Fibroblast of mammary gland (primary cell): ENCODE results near the gene MINAR2.

ENCODE experiments used
- DNase-seq: peaks from one replicate; pipeline ENCODE4 v3.0.0-alpha.2; 2010; ENCODE audit warnings: low read depth
- H3K4me3 ChIP-seq: 2 replicates; pipeline ENCODE4 v1.5.1; 2011; ENCODE audit warnings: low read depth, mild to moderate bottlenecking, low read length, moderate library complexity; ENCODE audit not compliant: control insufficient read depth
- TF ChIP-seq, protein P1 (sequence below): conservative IDR thresholded peaks from 2 replicates; pipeline ENCODE4 v1.5.1; 2011; ENCODE audit warnings: low read depth, low read length, inconsistent platforms; ENCODE audit not compliant: control insufficient read depth, insufficient read depth

The MINAR2 gene

DNA sequence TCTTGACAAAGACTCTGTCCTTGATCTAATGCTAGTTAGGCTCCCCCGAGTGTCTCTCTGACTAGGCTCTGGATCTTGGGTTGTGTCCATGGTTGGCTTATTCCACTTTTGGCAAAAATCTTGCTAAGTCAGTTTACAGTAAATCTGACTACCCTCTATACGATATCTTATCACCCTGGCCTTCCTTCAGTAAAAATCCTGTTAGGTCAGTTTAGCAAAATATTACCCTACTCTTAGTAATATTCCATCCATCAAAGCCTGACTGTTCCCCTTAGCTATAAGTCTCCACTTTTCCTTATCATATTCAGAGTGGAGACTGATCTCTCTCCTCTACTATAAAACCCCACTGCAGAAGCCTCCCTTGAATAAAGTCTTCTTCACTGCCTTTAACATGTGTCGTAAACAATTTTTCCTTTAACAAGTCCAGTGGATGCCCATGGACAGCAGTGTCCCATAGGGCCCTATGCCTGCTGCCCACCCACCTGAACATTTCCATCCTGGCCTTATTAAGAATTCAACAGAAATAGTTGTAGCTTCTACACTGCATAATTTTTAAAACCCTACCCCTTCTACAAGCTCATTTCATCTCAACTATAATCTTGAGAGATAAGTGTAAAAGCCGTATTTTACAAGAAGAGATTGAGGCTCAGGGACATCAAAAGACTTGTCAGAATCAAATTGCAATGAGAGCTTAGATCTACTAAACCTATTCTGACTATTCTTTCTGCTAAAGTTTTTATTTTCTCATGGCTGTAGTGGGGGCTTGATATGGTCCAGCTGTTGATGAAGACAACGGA is 22.3 kb downstream of the MINAR2 start:
- no peak overlapping the region for H3K4me3 ChIP-seq
- TF ChIP-seq, protein P1, sequence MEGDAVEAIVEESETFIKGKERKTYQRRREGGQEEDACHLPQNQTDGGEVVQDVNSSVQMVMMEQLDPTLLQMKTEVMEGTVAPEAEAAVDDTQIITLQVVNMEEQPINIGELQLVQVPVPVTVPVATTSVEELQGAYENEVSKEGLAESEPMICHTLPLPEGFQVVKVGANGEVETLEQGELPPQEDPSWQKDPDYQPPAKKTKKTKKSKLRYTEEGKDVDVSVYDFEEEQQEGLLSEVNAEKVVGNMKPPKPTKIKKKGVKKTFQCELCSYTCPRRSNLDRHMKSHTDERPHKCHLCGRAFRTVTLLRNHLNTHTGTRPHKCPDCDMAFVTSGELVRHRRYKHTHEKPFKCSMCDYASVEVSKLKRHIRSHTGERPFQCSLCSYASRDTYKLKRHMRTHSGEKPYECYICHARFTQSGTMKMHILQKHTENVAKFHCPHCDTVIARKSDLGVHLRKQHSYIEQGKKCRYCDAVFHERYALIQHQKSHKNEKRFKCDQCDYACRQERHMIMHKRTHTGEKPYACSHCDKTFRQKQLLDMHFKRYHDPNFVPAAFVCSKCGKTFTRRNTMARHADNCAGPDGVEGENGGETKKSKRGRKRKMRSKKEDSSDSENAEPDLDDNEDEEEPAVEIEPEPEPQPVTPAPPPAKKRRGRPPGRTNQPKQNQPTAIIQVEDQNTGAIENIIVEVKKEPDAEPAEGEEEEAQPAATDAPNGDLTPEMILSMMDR: no peak
- DNase-seq: no peak

DNA sequence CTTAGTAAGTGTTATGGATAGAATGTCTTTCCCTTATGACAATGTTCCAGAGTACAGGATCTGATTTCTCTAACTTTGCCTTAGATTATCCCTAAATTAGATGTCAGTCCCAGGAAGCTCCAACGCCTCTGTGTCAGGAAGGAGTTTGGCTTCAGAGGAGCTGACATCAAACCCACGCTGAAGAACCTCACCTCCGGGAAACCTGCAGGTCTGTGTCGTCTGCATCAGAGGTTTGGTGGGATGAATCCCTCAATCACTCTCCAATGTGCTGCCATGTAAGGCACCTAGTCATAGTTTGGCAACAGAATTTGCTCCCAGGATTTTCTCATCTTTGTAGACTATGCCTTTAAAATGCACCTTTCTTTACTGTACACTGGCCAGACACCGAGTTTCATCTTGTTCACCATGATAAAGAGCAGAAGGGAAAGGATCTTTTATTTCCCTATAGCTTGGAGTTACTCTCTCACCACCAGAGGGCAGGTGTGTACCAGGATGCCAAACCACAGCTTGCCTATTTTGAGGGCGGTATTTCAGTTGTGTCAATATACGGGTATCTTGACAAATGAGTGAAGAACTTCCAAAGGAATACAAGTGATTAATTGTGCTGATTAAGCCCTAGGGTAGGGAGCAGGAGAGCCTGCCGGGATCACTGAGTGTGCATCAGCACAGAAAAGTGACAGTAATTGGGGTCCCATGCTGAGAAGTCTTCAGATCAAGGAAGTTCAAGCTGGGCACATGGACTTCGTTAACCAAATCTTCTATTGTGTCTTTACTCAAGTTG is 23.4 kb downstream of the MINAR2 start:
- H3K4me3 ChIP-seq: no peak overlapping the region
- peak; percentile 64 for DNase-seq
- TF ChIP-seq, protein P1: peak; percentile 91

DNA sequence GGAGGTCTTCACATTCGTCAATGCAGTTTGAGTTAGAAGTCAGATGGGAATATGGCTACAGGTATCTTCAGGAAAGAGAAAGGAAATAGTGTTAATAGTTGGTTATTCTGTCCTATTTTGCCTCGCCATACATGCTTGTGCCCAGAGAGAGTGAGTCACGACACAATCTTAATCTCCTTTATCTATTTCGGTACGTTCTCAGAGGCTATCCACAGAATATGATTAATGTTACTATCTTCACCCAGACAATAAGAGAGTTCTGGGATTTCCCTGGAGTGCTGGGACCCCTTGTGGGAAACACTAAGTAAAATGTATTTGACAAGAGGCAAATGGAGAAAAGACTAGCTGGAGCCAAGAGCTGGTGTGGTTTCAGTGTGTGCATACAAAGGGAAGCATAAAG is 25.5 kb downstream of the MINAR2 start:
- no peak for DNase-seq
- H3K4me3 ChIP-seq: no peak overlapping the region
- TF ChIP-seq, protein P1: no peak

DNA sequence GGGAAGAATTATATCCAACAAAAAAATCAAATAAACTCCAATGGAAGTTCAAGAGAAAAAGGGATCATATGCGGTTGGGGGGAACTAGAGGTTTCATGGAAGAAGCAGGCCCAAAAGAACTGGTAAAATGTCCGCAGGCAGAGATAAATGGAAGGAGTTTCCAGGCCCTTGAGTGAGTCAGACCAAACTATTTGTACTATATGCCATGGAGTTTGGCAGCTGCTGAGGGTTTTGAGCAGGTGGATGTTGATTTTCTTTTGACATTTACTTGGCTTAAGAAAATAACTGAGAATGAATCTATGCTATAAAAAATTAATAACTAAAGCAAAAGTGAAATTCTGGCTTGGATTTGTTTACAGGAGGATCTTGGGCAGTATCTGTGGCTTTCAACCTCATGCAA is 33.7 kb downstream of the MINAR2 start:
- TF ChIP-seq, protein P1: no peak
- H3K4me3 ChIP-seq: no peak overlapping the region
- DNase-seq: no peak

DNA sequence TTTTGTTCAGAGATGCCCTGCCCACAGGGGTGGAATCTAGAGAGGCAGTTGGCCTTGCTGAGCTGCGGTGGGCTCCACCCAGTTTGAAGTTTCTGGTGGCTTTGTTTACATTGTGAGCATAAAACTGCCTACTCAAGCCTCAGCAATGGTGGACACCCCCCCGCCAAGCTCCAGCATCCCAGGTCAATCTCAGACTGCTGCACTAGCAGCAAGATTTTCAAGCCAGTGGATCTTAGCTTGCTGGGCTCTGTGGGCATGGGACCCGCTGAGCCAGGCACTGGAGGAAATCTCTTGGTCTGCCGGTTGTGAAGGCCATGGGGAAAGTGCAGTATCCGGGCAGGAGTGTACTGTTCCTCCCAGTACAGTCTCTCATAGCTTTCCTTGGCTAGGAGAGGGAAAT is 55.5 kb downstream of the MINAR2 start:
- TF ChIP-seq, protein P1: no peak
- H3K4me3 ChIP-seq: no peak overlapping the region
- DNase-seq: no peak

DNA sequence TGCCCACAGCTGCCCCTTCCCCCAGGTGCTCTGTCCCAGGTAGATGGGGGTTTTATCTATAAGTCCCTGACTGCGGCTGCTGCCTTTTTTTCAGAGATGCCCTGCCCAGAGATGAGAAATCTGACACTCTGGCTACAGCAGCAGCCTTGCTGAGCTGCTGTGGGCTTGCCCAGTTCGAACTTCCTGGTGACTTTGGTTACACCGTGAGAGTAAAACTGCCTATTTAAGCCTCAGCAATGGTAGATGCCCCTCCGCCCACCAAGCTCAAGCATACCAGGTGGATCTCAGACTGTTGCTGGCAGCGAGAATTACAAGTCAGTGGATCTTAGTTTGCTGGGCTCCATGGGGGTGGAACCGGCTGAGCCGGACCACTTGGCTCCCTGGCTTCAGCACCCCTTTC is 56.8 kb downstream of the MINAR2 start:
- no peak overlapping the region for H3K4me3 ChIP-seq
- TF ChIP-seq, protein P1: no peak
- no peak for DNase-seq
